GM18520 (cell line): ENCODE results near the gene CREB5.
"Not testable (repeated sequence)": the region's sequence is repeated elsewhere in the genome, so short reads cannot be mapped to it uniquely, and the experiment has no call there.

Source experiments
- ATAC-seq: cut with Tn5 transposase; IDR thresholded peaks from one replicate; pipeline ENCODE4 v1.9.1; 2021; ENCODE audit not compliant: unreplicated experiment

Gene CREB5

GRCh38 chr7:28762651-28763050 is 350.3 kb downstream of the CREB5 start:
- no peak for ATAC-seq

- ATAC-seq = no peak
Observed at GRCh38 chr7:28766359-28766758, 354.0 kb downstream of the CREB5 start.

- ATAC-seq = no peak
Observed at GRCh38 chr7:28767356-28767755, 355.0 kb downstream of the CREB5 start.

- no peak for ATAC-seq
Observed at GRCh38 chr7:28768577-28769147, 356.3 kb downstream of the CREB5 start.

DNA sequence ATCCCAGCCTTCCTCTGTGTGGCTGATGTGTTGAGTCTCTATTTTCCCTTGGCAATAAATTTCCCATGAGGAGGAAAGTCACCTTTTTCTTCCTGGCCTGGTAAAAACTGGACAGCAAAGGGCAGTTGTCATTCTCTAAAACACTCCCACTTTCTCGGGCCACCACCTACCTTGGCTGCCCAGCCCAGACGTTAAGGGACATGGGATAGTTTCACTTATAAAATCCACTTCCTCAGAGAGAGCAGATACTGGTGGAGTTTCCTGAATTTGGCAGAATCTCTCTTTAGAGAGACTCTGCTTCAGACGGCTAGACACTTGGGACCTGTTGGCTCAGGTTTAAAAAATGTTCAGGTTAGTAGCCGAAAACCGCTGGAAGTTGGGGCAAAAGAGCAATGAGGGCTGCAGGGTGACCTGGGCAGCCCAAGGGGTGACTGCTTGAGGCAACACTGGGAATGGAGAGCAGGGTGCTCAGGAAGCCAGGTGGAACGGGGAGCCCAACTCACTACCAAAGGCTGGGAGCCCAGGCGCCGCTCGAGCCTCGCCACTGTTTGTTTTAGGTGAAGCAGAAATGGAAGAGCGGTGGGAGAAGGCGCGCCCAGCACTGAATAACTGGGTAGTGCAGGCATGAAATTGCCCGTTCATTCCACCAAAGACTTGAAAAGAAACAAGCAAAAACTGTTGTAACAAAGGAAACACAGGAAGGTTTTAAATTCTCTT is 359.7 kb downstream of the CREB5 start:
- no peak for ATAC-seq

DNA sequence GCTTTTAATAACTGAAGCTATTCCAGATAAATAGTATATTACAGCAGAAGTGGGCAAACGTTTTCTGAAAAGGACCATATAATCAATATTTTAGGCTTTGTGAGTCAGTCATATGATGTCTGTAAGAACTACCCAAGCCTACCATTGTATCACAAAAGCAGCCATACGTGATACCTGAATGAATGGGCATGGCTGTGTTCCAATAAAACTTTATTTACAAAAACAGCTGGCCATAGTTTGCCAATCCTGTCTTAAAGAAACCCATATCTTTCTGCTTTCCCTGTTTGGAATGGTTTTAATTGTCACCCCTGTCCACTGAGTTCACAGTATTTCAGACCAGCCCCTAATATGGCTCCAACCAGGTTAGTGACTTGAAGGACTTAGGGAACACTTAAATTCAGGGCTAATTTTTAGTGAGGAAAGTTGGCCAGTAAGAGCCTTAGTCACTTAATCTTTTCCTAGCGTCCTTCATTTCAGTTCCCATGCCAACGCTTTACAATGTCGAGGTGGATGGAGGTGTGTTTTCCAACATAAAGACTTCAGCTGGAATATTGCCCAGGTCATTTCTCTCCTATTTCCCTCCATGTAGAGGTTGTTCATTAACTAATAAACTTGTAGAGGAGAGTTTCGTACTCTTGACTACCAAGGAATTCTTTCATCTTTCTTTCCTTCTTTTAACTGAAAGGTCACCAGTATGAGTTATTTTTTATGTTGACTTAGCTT is 361.3 kb downstream of the CREB5 start:
- no peak for ATAC-seq

DNA sequence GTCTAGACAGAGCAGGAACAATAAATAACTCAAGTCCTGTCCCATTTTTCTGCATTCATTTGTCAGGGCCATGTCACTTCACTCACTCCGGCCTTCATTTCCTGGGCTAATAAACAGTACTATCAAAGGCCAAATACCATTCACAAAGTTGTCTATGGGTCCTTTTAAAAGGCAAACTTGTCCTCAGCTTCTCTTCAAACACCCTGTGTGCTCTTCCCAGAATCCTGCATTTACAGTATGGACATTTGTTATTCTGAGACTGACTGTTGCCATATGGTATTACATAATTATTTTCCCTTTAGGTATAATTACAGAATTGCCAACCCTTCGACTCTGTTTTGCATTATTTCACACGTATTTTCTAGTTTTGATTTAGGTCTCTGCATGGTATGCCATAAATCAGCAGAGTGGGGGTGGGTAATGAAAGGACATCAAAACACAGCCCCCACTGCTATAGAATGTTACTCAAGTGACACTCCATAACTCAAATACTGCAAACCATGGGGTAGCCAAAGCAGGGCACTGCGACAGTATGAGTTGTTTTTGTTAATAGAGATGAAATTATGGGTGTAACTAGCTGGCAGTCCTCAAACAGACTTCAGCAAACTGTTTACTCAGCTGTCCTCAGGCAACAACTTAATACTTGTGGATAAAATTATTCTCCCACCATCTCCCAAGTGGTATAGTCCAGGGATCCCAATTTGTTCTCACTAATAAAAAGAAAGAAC is 362.1 kb downstream of the CREB5 start:
- no peak for ATAC-seq

DNA sequence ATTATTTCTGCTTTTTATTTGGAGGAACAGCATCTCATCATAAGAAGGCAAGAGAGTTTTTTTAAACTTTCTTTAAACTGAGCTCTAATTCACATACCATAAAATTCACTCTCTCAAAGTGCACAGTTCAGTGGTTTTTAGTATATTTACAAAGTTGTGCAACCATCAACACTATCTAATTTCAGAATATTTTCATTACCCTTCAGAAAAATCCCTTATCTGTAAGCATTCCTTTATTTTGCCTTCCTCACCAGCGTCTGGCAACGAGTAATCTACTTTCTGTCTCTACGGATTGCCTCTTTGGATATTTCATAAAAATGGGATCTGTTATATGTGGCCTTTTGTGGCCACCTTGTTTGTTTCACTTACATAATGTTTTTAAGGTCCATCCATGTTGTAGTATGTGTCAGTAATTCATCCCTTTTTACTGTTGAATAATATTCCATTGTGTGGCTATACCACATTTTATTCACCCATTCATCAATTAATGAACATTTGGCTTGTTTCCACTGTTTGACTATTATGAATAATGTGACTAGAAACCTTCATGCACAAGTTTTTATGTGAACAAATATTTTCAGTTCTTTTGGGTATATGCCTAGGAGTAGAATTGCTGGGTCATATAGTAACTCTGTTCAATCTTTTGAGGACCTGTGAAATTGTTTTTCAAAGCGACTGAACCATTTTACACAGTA is 364.3 kb downstream of the CREB5 start:
- ATAC-seq = no peak

DNA sequence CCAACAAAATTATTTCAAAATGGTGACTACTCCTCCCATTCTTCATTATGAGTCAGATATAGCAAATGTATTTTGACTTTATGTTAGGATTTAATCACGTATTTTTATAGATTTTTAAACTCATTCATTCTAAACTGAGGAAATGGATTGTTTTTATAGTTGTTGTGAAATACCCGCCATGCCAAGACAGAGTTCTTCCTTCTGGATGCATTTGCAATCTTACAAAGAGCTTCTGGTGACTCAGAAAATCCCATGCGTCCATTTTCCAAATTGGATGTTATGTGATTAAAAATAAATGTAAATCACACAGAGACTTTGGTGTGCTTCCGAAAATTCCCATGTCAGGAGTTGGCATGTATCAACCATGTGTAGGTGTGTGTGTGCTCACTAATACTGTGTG is 366.5 kb downstream of the CREB5 start:
- ATAC-seq = no peak

DNA sequence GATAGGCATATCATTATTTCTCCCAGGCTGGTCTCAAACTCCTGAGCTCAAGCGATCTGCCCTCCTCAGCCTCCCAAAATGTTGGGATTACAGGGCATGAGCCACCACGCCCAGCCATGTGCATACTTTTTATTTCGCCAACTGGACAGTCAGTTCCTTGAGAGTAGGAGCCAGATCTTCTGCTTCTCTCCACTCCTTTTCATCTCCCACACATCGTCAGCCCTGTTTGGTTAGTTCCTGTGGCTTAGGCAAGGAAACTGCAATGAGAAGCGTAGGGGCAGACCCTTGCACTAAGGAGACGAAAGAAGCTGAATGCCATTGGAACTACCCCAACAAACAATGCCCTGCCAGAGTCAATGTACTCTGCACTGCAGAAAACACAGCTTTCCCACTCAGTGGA is 367.6 kb downstream of the CREB5 start:
- no peak for ATAC-seq

- no peak for ATAC-seq
Observed at GRCh38 chr7:28782362-28782761, 370.0 kb downstream of the CREB5 start.

GRCh38 chr7:28784171-28784902 is 372.0 kb downstream of the CREB5 start:
- ATAC-seq = no peak

- no peak for ATAC-seq
Observed at GRCh38 chr7:28785041-28785995, 373.0 kb downstream of the CREB5 start.

- ATAC-seq = not testable (repeated sequence)
Observed at GRCh38 chr7:28786156-28786555, 373.8 kb downstream of the CREB5 start.

- no peak for ATAC-seq
Observed at GRCh38 chr7:28787106-28787505, 374.8 kb downstream of the CREB5 start.

- no peak for ATAC-seq
Observed at GRCh38 chr7:28790467-28790866, 378.1 kb downstream of the CREB5 start.

- ATAC-seq = no peak
Observed at GRCh38 chr7:28792858-28793257, 380.5 kb downstream of the CREB5 start.

- ATAC-seq = no peak
Observed at GRCh38 chr7:28793381-28794085, 381.2 kb downstream of the CREB5 start.

GRCh38 chr7:28798274-28798673 is 386.0 kb downstream of the CREB5 start:
- ATAC-seq = no peak
